ENCODE results near the gene SELENOT. TPM values are rescaled to one million over a fixed set of nuclear protein-coding genes. Genes with fewer than 3 reads are reported as not detected.

Gene SELENOT
- total RNA-seq, 1 donor from 2014 or later = 63.9 TPM

DNA sequence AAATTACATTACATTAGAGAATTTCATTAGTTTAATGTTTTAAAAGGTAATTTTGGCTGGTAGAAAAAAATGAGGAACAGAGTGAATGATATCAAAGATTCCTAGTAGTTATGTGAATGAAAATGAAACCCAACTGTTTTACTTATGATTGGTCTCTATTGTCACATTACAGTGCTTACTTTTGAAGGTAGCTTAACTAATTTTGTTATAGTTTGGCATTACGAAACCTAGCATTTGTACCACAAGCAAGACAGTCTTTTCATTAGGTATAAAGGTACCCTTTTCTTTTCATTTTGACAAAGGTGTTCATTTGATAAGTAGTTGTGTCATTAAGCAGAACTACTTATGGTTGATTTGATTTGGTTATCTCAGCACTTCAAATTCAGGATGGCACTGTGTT, 6.9 kb downstream of the SELENOT start:
- Mint-ChIP-seq H3K4me1 (peaks cover 39% of the 10 kb centered on the region), H3K36me3 (ENCODE audit: low read depth) (peaks cover 19% of the 10 kb centered on the region), H3K27me3 (ENCODE audit: low read depth) (no peaks in the 10 kb centered on the region), H3K4me3 (no peak overlapping the region), H3K27ac (ENCODE audit: unreplicated experiment) (no peak overlapping the region), H3K9me3 (peaks cover 3% of the 10 kb centered on the region)
- no peak for DNase-seq (ENCODE audit: low read depth, low spot score)
- TF ChIP-seq CTCF (conservative IDR thresholded peaks at IDR 0.05) = no peak

DNA sequence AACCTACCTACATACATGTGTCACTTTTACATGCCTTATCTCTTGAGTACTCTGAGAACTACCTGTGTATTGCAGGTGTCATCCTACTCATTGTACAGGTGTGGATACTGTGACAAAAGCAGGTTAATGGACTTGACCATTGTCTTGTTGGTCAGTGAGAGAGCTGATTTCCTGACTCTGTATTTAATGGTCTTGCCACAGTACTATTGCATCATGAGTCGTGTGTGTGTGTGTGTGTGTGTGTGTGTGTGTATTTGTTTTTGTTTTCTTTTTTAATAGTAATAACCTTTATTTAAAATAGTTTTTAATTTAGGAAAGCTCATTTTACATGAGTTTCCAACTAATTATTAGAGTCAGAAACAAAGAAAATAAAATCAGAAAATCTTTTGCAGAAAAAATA, 7.7 kb downstream of the SELENOT start:
- no peak overlapping the region for H3K27ac Mint-ChIP-seq (ENCODE audit: unreplicated experiment)
- no peak overlapping the region for H3K4me3 Mint-ChIP-seq
- no peaks in the 10 kb centered on the region for H3K27me3 Mint-ChIP-seq (ENCODE audit: low read depth)
- H3K36me3 Mint-ChIP-seq (ENCODE audit: low read depth) = peaks cover 20% of the 10 kb centered on the region
- no peak for DNase-seq (ENCODE audit: low read depth, low spot score)
- peaks cover 35% of the 10 kb centered on the region for H3K4me1 Mint-ChIP-seq
- no peak for TF ChIP-seq CTCF (conservative IDR thresholded peaks at IDR 0.05)
- H3K9me3 Mint-ChIP-seq = peaks cover 3% of the 10 kb centered on the region

DNA sequence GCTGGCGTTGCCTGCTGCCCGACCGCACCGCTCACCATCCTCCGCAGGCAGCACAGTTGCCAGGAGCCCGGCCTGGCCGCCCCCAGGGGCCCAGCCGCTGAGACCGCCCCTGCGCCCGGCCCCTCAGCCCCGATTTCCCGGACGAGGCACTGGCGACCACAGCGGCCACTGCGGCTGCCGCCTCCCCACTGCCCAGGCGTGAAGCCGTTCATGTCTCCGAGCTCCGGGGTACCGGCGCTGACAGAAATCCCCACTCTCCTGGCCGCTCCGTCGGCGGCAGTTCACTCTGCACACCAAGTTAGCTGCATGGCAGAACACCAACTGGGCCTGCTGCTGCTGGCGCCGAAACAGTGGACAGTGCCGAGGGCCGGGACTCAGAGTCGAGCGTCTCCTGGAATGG, 8.5 kb downstream of the SELENOT start:
- DNase-seq (ENCODE audit: low read depth, low spot score) = no peak
- Mint-ChIP-seq H3K9me3 (peaks cover 4% of the 10 kb centered on the region), H3K36me3 (ENCODE audit: low read depth) (peaks cover 21% of the 10 kb centered on the region), H3K27me3 (ENCODE audit: low read depth) (no peaks in the 10 kb centered on the region), H3K27ac (ENCODE audit: unreplicated experiment) (no peak overlapping the region), H3K4me3 (no peak overlapping the region), H3K4me1 (peaks cover 29% of the 10 kb centered on the region)
- TF ChIP-seq CTCF (conservative IDR thresholded peaks at IDR 0.05) = no peak

DNA sequence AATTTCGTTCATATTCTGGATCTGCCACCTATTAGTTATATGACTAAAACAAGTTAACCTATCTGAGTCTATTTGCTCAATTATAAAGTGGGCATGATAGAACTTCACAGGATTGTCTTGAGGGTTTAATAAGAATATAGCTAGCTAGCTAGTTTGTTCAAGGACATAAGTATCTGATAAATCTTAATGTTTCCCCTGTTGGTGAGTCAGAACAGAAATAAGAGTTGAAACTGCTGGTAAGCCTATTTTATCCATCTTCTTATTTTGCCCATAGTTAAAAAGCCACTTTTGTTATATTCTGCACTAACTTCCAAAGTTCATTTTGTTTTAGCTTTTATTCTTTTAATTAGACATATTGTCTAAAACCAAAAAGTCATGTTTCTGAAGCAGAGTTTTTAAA, 9.4 kb downstream of the SELENOT start:
- no peak for TF ChIP-seq CTCF (conservative IDR thresholded peaks at IDR 0.05)
- no peak for DNase-seq (ENCODE audit: low read depth, low spot score)
- Mint-ChIP-seq H3K4me3 (no peak overlapping the region), H3K27ac (ENCODE audit: unreplicated experiment) (no peak overlapping the region), H3K27me3 (ENCODE audit: low read depth) (no peaks in the 10 kb centered on the region), H3K9me3 (peaks cover 6% of the 10 kb centered on the region), H3K4me1 (peaks cover 21% of the 10 kb centered on the region), H3K36me3 (ENCODE audit: low read depth) (peaks cover 24% of the 10 kb centered on the region)

DNA sequence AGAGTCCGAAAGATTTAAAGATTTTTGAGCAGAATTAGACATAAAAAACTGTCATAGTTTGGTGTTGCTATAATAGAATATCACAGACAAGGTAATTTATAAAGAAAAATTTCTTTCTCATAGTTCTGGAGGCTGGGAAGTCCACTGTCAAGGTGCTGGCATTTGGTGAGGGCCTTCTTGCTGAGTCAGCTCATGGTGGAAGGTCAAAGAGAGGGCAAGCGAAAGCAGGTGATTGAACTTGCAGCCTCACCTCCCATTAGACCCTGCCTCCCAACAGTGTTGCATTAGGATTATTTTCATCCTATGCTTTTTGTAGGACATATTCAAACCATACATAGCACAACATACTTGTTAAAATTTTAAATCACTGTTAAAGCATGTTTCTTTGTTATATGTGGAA, 9.9 kb downstream of the SELENOT start:
- no peak overlapping the region for H3K4me3 Mint-ChIP-seq
- no peaks in the 10 kb centered on the region for H3K27me3 Mint-ChIP-seq (ENCODE audit: low read depth)
- peaks cover 6% of the 10 kb centered on the region for H3K9me3 Mint-ChIP-seq
- peaks cover 15% of the 10 kb centered on the region for H3K4me1 Mint-ChIP-seq
- H3K36me3 Mint-ChIP-seq (ENCODE audit: low read depth) = peaks cover 26% of the 10 kb centered on the region
- no peak for TF ChIP-seq CTCF (conservative IDR thresholded peaks at IDR 0.05)
- no peak overlapping the region for H3K27ac Mint-ChIP-seq (ENCODE audit: unreplicated experiment)
- DNase-seq (ENCODE audit: low read depth, low spot score) = no peak
